CD4-positive, alpha-beta T cell treated with Interferon gamma for 1 hour (primary cell): Measurements from ENCODE around the gene IDH3G.

ENCODE experiments used
- DNase-seq: peaks from one replicate; pipeline ENCODE4 v3.0.0-alpha.2; 2020

The IDH3G gene

DNA sequence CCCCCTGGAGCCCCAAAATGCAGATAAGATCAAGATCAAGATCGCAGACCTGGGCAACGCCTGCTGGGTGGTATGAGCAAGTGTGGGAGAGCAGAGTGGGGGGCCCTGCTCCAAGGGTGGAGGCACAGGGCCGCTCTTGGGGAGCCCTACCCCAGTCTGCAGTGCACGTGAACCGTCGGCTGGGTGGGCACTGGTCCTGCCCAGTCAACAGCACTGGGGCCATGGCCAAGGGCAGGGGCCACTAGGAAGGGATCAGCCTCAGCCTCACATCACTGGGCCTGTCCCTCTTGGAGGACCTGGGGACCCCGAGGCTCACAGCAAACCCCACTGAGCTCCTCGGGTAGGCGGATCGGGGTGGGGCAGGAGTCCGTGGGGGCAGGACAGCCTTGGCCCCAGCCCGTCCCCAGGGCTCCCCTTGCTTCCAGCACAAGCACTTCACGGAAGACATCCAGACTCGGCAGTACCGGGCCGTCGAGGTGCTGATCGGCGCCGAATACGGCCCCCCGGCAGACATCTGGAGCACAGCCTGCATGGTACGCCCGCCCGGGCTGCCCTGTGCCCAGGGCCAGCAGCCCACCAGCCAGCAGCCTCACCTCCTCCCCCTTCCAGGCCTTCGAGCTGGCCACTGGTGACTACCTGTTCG lies 9.7 kb downstream of the IDH3G start:
- DNase-seq: no peak

DNA sequence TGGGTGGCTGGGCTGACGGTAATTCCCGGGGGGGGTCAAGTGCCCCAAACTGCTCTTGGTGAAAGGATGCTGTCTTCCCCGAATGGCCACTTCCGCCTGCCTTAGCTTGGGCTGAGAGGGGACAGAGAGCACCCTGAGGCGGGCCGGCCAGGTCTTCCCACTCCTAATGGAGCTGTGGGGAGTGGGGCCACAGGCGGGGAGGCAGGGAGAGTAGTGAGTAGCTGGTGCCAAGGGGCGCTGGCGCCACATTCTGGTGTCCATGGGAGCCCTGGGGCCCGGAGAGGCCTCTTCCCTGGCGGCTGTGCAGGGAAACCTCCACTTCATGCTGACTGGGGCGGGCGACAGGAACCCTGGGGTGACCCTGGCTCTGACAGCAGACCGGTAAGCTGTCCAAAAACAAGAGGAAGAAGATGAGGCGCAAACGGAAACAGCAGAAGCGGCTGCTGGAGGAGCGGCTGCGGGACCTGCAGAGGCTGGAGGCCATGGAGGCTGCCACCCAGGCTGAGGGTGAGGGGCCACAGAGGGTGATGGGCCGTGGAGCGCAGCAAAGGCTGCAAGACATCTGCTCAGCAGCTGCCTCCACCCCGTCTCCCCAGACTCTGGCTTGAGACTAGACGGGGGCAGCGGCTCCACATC lies 10.7 kb downstream of the IDH3G start:
- DNase-seq: no peak

DNA sequence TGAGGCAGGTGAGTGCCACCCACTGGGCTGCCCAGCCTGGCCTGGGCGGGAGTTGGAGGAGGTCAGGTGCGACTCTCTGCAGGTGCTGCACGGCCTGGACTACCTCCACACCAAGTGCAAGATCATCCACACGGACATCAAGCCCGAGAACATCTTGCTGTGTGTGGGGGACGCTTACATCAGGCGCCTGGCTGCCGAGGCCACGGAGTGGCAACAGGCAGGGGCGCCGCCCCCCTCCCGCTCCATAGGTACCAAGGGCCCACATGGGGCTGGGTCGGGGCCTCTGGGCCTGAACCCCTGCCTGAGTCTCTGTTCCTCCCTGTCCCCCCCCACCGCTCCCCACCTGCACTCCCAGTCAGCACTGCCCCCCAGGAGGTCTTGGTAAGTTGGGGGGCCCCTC lies 11.3 kb downstream of the IDH3G start:
- no peak for DNase-seq

DNA sequence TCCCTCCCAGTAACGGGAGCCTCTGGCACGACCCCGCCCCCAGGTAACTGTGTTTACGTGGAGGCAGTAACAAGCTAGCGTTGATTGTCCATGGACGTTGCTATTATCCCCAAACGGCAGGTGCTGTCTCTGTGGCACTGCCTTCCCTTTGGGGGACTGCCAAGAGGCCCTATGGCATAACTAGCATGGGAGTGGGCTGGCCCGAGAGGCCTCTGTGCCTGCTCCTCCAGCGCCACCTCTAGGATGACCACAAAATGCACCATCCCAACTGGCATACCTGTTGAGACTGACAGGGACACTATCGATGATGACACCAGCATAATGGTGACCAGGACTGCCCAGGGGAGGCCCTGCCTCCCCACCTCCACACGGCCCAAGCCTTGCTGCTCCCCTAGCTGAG lies 11.9 kb downstream of the IDH3G start:
- DNase-seq: no peak

DNA sequence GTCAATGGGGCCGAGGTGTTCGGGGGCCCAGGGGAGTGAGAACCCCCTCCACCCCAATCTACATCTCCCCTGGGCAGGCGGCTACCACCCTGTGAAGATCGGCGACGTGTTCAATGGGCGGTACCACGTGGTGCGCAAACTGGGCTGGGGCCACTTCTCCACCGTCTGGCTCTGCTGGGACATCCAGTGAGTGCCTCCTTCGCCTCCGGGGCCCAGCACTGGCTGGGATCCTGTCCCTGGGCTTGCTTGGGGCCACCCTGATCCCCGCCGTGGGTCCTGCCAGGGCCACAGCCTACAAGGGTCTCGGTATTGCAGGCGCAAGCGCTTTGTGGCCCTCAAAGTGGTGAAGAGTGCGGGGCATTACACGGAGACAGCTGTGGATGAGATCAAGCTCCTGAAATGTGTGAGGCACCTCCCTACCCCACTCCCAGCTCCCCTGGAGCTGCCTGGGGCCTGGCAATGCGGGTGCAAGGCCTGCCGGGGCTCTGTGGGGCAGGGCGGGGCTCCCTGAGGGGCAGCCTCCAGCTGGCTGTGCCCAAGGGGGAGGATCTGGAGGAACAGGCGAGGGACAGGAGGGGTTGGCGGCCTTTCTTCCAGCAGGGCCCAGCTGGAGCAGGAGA lies 12.6 kb downstream of the IDH3G start:
- DNase-seq: no peak

DNA sequence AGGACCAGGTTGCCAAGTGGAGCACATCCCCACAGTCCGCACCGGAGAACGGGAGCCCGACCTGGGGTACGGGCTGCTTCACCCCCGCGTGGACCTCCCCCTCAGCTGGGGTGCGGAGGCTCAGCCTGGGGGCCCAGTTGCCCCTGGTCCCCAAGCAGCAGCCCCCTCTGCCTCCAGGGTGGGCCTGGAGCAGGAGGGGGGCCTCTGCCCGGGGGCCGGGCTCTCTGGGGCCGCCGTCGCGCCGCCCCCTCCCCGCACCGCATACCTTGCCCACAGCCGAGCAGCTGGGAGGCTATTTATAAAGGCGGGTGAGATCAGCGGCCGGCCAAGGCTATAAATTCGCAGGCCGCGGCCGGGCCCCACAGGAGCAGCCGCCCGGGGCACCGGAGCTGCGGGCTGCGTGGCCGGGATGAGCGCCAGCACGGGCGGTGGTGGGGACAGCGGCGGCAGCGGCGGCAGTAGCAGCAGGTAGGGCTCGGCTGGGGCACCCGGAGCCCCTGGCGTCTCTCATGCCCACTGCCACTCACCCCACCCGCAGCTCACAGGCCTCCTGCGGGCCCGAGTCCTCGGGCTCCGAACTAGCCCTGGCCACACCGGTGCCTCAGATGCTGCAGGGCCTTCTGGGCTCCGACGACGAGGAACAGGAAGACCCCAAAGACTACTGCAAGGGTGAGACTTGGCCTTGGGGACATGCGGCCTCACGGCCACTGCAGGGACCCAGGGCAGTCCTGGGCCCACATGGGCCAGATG lies 13.3 kb downstream of the IDH3G start, which contains the start of gene SRPK3:
Gene SRPK3 (plus strand): TSS at position 364 of the 750 bp plus-strand sequence. CDS start 46 bp downstream, at position 410.
- no peak for DNase-seq

DNA sequence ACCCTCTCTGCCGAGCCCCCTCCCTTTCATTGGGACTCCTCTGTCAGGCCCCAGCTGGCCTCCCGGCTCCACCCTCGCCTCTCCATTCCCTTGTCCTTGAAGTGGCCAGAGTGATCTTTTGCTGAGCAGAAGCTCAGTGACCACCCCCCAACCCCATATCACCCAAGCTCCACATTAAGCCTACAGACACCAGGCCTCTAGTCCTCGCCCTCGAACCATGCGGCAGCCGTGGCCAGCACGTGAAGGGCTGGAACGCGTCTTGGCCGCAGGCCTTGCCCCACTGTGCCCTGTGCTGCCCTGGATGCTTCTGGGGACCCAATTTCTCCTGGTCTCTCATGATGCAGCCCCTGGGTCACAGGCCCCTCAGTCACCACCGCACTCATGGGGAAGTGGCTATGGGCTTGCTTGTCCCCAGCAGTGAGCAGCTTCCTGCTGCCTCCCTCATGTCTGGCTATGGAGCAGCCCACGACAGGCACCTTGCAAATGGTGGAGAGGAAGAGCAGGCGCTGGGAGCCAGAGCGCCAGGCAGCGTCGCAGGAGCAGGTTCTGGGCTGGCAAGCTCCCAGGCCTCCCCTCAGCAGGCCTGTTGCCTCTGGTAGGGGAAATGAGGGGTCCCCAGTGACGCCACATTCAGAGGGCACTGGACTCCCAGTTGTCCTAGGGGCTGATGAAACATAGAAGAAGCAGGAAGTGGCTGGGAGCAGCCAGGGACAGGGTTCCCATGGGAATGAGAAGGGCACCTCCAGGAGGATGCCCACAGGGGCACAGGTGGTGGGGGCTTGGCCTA lies 14.1 kb downstream of the IDH3G start:
- DNase-seq: no peak

DNA sequence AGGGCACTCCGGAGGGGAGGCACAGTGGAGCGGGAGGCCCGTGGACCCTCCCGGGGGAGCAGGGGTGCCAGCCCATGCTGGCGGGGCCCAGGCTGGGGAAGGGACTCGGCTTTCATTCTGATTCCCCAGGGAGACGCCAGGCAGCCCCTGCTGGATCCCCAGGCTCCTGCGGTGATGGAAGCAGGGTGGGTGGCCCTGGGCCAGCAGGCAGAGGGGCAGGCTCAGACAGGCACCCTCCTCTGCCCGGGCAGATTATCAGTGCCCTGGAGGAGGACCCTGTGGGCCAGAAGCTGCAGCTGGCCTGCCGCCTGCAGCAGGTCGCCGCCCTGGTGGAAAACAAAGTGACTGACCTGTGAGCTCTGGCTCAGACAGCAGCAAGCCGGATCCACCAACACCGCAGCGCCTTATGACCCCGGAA lies 15.5 kb downstream of the IDH3G start:
- DNase-seq: no peak

DNA sequence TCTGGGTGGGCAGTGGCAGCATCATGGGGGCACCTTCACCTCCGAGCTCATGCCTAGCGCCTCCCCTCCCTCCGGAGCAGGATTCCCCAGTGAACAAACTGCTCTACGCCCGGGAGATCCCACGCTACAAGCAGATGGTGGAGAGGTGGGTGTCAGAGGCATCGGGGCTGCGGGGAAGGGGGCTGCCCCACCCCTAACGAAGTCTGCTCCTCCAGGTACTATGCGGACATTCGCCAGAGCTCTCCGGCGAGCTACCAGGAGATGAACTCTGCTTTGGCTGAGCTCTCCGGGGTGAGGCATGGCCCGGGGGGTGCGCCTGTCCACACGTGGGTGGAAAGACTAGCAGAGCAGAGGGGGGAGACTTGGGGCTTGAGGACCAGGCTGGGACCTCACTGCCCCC lies 16.0 kb downstream of the IDH3G start:
- DNase-seq: no peak

DNA sequence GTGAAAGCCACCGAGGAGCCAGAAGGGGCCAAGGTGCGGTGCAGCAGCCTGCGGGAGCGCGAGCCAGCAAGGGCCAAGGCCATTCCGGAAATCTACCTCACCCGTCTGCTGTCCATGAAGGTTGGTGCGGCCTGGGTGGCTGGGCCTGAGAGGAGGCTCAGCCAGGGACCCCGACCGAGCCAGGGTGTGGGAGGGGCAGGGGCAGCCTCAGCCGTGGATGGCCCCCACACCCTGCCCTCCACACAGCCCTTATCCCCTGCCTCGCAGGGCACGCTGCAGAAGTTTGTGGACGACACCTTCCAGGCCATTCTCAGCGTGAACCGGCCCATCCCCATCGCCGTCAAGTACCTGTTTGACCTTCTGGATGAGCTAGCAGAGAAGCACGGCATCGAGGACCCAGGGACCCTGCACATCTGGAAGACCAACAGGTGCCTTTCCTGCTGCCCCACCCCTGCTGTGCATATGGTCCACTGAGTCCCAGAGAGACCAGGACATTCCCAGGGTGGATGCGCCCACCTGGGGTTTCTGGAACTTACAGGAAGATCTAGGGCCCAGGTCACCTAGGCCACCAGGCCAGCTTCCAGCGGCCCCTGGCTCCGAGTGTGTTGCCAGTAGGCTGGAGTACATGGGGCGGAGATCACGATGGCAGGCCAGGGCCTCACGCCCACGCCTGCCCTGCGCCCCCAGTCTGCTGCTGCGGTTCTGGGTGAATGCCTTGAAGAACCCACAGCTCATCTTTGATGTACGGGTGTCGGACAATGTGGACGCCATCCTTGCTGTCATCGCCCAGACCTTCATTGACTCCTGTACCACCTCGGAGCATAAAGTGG lies 16.7 kb downstream of the IDH3G start:
- DNase-seq: no peak

DNA sequence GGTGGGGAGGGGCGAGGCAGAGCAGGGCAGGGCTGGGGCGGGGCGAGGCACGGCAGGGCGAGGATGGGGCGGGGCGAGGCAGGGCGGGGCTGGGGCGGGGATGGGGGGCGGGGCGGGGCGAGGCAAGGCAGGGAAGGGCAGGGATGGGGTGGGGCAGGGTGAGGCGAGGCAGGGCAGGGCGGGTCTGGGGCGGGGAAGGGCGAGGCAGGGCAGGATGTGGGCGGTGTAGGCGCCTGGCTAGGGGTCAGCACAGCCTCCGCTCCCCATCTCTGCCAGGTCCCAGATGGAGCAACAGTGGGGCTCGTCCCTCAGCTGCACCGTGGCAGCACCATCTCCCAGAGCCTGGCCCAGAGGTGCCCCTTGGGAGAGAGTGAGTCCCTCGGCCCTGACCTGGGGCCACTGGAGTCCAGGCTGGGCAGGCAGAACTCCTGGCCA lies 17.5 kb downstream of the IDH3G start:
- DNase-seq: no peak

DNA sequence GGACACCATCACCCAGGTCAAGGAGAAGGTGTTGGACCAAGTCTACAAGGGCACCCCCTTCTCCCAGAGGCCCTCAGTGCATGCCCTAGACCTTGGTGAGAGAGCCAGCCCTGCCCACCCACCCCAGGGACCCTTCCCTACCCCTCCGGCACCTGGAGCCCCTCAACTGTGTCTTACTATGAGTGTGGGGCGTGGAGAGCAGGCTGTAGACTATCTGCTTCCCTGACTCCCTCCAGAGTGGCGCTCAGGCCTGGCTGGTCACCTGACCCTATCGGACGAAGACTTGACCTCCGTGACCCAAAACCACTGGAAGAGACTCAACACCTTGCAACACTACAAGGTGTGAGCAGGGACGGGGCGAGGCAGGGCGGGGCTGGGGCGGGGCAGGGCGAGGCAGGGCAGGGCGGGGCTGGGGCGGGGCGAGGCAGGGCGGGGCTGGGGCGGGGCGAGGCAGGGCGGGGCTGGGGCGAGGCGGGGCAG lies 18.0 kb downstream of the IDH3G start:
- DNase-seq: no peak

DNA sequence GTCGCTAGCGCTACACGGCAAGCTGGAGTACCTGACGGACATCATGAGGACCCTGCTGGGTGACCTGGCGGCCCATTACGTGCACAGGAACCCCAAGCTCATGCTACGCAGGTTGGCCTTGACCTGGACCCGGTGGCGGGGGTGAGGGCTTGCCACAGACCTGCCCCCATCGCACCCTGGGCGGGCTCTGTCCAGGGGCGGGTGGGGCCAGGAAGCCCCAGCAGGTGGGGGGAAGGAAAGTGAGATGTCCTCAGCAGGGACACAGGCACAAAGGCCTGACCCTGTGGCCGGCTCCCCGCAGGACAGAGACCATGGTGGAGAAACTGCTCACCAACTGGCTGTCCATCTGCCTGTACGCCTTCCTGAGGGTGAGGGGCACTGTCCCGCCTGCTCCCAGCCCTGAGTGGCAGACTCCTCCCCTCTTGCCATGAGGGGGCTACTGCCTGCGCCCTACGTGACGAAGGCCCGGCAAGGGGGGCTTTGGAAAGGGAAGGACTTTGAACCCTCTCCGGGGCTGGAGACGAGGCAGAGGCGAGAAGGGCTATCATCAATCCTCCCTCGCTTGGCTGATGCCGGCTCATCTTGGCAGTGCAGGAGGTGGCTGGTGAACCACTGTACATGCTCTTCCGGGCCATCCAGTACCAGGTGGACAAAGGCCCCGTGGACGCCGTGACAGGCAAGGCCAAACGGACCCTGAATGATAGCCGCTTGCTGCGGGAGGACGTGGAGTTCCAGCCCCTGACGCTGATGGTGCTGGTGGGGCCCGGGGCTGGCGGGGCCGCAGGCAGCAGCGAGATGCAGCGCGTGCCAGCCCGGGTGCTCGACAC lies 18.7 kb downstream of the IDH3G start:
- DNase-seq: no peak

DNA sequence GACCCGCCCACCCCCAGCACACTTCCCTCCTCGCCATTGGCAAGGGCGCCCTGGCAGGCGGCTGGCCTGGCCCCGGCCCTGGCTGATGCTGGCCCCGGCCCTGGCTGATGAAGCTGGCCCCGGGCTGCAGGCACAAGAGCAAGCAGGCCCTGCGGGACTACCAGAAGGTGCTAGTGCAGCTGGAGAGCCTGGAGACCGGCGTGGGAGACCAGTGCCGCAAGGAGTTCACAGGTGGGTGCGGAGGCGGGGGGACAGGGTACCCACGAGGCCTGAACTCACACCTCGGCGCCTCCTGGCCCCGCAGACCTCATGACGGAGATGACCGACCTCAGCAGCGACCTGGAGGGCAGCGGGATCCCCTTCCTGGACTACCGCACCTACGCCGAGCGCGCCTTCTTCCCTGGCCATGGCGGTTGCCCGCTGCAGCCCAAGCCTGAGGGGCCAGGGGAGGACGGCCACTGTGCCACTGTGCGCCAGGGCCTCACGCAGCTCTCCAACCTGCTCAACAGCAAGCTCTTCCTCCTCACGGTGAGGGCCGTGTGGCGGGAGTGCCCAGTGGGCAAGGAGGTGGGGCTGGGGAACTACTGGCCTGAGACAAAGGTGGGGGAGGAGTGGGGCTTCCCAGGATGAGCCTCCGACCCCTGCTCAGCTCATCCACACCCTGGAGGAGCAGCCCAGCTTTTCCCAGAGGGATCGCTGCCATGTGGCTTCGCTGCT lies 19.4 kb downstream of the IDH3G start:
- DNase-seq: peak; percentile 0

DNA sequence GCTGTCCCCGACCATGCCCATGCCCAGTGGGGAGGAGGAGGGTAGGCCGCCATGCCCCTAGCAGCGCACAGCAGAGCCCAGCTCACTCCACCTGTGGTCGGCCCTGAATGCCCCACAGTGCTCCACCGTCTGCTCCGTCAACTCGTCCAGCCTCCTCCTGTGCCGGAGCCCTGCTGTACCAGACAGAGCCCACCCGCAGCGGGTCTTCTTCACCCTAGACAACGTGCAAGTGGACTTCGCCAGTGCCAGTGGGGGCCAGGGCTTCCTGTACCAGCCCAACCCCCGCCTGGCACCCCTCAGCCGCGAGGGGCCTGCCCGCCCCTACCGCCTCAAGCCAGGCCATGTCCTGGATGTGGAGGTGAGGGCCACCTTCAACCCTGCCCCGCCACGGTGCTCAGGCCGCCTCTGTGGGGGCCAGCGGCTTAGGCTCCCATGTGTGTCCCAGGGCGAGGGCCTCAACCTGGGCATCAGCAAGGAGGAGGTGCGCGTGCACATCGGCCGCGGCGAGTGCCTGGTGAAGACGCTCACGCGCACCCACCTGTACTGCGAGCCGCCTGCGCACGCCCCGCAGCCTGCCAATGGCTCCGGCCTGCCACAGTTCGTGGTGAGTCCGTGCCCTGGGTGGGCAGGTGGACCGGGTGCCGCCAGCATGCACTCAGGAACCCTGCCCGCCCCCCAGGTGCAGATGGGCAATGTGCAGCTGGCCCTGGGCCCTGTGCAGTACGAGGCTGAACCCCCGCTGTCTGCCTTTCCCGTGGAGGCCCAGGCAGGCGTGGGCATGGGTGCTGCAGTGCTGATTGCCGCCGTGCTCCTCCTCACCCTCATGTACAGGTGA lies 20.2 kb downstream of the IDH3G start:
- no peak for DNase-seq

DNA sequence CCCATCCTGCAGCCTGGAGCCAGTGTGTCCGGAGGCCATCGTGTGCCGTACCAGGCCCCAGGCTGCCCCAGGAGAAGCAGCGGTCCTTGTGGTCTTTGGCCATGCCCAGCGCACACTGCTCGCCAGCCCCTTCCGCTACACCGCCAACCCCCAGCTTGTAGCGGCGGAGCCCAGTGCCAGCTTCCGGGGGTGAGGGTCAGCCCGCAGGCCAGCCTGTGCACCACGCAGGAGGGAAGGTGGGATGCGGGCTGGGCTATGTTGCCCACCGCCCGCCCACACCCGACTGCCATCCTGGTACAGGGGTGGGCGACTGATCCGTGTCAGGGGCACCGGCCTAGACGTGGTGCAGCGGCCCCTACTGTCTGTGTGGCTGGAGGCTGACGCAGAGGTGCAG lies 21.0 kb downstream of the IDH3G start:
- no peak for DNase-seq

DNA sequence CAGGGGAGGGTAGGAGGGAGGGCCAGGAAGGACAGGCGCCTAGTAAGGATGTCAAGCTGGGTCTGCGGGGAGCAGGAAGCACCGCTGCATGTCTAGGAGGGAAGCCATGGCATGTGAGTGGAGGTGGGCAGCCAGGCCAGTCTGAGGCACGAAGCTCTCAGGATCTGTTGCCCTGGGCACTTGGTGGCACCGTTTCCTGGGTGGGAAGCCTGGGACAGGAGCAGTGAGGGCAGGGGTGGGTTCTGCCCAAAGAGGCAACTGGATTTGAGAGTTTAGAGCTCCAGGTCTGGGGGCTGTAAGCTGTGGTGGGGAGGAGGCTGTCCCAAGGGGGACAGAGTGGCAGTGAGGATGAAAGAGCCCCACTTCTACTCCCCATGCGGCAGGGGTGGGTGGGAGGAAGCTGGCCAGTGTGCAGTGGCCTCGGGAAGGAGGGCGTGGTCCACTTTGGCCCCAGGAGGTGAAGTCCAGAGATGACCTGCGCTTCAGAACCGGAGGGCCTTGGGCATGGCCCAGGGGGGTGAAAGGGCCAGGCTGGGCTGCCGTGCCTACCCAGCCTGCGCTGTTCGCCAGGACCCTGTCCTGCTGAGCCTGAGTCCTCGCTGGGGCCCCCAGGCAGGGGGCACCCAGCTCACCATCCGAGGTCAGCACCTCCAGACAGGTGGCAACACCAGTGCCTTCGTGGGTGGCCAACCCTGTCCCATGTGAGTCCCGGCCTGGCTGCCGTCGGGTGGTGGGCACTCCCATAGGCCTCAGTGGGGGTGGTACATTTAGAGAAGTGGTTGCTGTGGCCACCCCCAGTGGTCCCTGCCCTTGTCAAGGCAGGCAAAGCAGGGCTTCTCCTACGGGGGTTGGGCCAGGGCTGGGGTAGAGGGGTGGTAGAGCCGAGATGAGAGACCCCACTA lies 21.6 kb downstream of the IDH3G start:
- no peak for DNase-seq
